ENCODE data around the gene PURA.

Gene PURA

DNA sequence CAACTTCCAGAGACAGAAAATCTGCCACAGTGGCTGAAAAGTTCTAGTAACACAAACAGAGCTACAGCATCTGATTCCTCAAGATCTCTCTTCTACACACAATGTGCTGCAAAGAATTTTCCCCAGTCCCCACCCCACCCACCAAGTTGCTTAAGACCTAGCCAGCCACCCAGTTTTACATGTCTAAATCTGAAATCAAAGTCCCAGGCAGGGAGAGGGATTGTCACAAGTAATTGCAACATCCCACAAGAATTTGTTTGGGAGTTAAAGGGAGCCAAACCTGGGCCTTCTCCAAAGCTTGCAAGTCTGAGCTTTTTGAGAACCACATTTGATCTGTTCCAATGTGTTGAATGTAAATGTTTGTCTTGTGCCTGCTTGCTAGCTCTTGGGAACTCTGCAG, 27.3 kb downstream of the PURA start:
- H3K36me3 ChIP-seq (ENCODE audit: low read length) = no peaks in the 10 kb centered on the region
- H3K9me3 ChIP-seq (ENCODE audit: insufficient read depth, low read length) = no peaks in the 10 kb centered on the region
- no peak overlapping the region for H3K9ac ChIP-seq (ENCODE audit: low read length)
- no peaks in the 10 kb centered on the region for H3F3A ChIP-seq (ENCODE audit: insufficient read depth)
- no peak overlapping the region for H3K4me3 ChIP-seq (ENCODE audit: insufficient read depth, low read length, poor library complexity, severe bottlenecking)
- no peaks in the 10 kb centered on the region for H3K9me2 ChIP-seq (replicated peaks; ENCODE audit: insufficient read depth, low read length)
- TF ChIP-seq EZH2phosphoT487 (conservative IDR thresholded peaks at IDR 0.05; ENCODE audit: low read length) = no peak
- TF ChIP-seq, protein P1, sequence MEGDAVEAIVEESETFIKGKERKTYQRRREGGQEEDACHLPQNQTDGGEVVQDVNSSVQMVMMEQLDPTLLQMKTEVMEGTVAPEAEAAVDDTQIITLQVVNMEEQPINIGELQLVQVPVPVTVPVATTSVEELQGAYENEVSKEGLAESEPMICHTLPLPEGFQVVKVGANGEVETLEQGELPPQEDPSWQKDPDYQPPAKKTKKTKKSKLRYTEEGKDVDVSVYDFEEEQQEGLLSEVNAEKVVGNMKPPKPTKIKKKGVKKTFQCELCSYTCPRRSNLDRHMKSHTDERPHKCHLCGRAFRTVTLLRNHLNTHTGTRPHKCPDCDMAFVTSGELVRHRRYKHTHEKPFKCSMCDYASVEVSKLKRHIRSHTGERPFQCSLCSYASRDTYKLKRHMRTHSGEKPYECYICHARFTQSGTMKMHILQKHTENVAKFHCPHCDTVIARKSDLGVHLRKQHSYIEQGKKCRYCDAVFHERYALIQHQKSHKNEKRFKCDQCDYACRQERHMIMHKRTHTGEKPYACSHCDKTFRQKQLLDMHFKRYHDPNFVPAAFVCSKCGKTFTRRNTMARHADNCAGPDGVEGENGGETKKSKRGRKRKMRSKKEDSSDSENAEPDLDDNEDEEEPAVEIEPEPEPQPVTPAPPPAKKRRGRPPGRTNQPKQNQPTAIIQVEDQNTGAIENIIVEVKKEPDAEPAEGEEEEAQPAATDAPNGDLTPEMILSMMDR (IDR thresholded peaks at IDR 0.05; ENCODE audit: insufficient read depth, low read length, poor library complexity, severe bottlenecking) = no peak
- H2AFZ ChIP-seq (ENCODE audit: low read depth, low read length, severe bottlenecking) = no peak overlapping the region
- H3K79me2 ChIP-seq (ENCODE audit: insufficient read depth, low read length) = no peaks in the 10 kb centered on the region
- H3K4me2 ChIP-seq (ENCODE audit: low read depth, low read length, poor library complexity, severe bottlenecking) = no peak overlapping the region
- H4K20me1 ChIP-seq (ENCODE audit: low read depth, low read length) = no peaks in the 10 kb centered on the region; the same call in 1 of the 2 replicates
- no peaks in the 10 kb centered on the region for H3K27me3 ChIP-seq (ENCODE audit: low read length)
- H3K27ac ChIP-seq (ENCODE audit: low read depth, low read length) = no peak overlapping the region

DNA sequence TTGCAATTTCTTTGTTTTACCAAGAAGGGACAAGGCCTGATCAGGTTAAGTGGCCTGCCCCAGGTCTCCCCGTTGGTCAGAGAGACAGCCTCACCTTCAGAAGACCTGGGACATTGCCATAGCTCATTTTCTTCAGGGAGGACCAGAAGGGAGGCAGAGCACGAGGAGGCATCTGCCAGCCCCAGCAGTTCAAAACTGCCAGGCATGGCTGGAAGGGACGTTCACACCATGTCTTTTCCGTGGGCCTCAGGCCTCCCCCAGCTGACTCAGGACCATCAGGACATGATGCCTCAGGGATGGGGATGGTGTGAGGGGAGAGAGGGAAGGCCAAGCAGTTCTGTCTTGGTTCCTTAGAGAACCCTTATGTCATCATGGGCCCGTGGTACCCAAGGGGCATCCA, 28.3 kb downstream of the PURA start:
- no peaks in the 10 kb centered on the region for H3K79me2 ChIP-seq (ENCODE audit: insufficient read depth, low read length)
- H3K27ac ChIP-seq (ENCODE audit: low read depth, low read length) = no peak overlapping the region
- H3K27me3 ChIP-seq (ENCODE audit: low read length) = no peaks in the 10 kb centered on the region
- no peaks in the 10 kb centered on the region; the same call in 1 of the 2 replicates for H4K20me1 ChIP-seq (ENCODE audit: low read depth, low read length)
- H3F3A ChIP-seq (ENCODE audit: insufficient read depth) = no peaks in the 10 kb centered on the region
- H3K36me3 ChIP-seq (ENCODE audit: low read length) = no peaks in the 10 kb centered on the region
- no peak overlapping the region for H3K4me2 ChIP-seq (ENCODE audit: low read depth, low read length, poor library complexity, severe bottlenecking)
- no peaks in the 10 kb centered on the region for H3K9me3 ChIP-seq (ENCODE audit: insufficient read depth, low read length)
- no peak overlapping the region for H2AFZ ChIP-seq (ENCODE audit: low read depth, low read length, severe bottlenecking)
- TF ChIP-seq, protein P1 (IDR thresholded peaks at IDR 0.05; ENCODE audit: insufficient read depth, low read length, poor library complexity, severe bottlenecking) = no peak
- no peak for TF ChIP-seq EZH2phosphoT487 (conservative IDR thresholded peaks at IDR 0.05; ENCODE audit: low read length)
- H3K4me3 ChIP-seq (ENCODE audit: insufficient read depth, low read length, poor library complexity, severe bottlenecking) = no peak overlapping the region
- no peak overlapping the region for H3K9ac ChIP-seq (ENCODE audit: low read length)
- H3K9me2 ChIP-seq (replicated peaks; ENCODE audit: insufficient read depth, low read length) = no peaks in the 10 kb centered on the region

DNA sequence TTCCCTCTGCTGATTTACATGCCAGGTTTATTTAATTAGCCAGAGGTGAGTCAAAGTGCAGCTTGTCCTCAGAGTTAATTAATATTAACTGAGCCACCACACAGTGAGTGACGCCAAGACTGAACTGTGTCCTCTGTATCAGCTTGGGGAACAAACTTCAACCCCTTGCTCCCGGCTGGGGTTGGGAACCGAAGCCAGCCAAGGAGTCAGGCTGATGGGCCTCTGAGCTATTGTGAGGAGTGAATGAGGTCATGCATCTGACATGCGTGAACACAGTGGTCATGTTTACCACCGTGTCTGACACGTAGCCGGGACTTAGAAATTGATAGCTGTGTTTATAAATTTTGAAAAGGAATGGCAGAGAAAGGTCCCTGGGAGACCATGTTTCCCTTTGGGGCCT, 28.9 kb downstream of the PURA start:
- no peak overlapping the region for H3K27ac ChIP-seq (ENCODE audit: low read depth, low read length)
- no peaks in the 10 kb centered on the region for H3K9me2 ChIP-seq (replicated peaks; ENCODE audit: insufficient read depth, low read length)
- H3F3A ChIP-seq (ENCODE audit: insufficient read depth) = no peaks in the 10 kb centered on the region
- no peak overlapping the region for H3K9ac ChIP-seq (ENCODE audit: low read length)
- H3K27me3 ChIP-seq (ENCODE audit: low read length) = no peaks in the 10 kb centered on the region
- no peaks in the 10 kb centered on the region for H3K36me3 ChIP-seq (ENCODE audit: low read length)
- H4K20me1 ChIP-seq (ENCODE audit: low read depth, low read length) = no peaks in the 10 kb centered on the region; the same call in 1 of the 2 replicates
- H3K4me2 ChIP-seq (ENCODE audit: low read depth, low read length, poor library complexity, severe bottlenecking) = no peak overlapping the region
- no peak overlapping the region for H3K4me3 ChIP-seq (ENCODE audit: insufficient read depth, low read length, poor library complexity, severe bottlenecking)
- no peaks in the 10 kb centered on the region for H3K79me2 ChIP-seq (ENCODE audit: insufficient read depth, low read length)
- TF ChIP-seq EZH2phosphoT487 (conservative IDR thresholded peaks at IDR 0.05; ENCODE audit: low read length) = no peak
- TF ChIP-seq, protein P1 (IDR thresholded peaks at IDR 0.05; ENCODE audit: insufficient read depth, low read length, poor library complexity, severe bottlenecking) = no peak
- no peak overlapping the region for H2AFZ ChIP-seq (ENCODE audit: low read depth, low read length, severe bottlenecking)
- H3K9me3 ChIP-seq (ENCODE audit: insufficient read depth, low read length) = no peaks in the 10 kb centered on the region

All from SU-DHL-6 (cell line).